Neural progenitor cell (in vitro differentiated cells): ENCODE data around the gene RARA. TPM values are rescaled to one million over a fixed set of nuclear protein-coding genes. Genes with fewer than 3 reads are reported as not detected.
A peak's percentile ranks its signal among the peaks of the same experiment; 100 is the strongest.

Experiments
- DNase-seq: peaks from one replicate; pipeline ENCODE4 v3.0.0-alpha.2; 2016; ENCODE audit warnings: low spot score
- H2AFZ ChIP-seq: fragments of 200-600 bp; sonication (generic); replicated peaks from 2 replicates; pipeline ENCODE4 v1.6.1; 2016; ENCODE audit warnings: antibody characterized with exemption
- H3F3A ChIP-seq: fragments of 200-600 bp; sonication (generic); 2 replicates; pipeline ENCODE4 v1.6.1; 2016; ENCODE audit warnings: antibody characterized with exemption, low read depth
- H3K27ac ChIP-seq: fragments of 200-600 bp; sonication (generic); 2 replicates; pipeline ENCODE4 v1.5.1; 2016; ENCODE audit warnings: mild to moderate bottlenecking
- H3K27me3 ChIP-seq: fragments of 200-600 bp; sonication (generic); 2 replicates; pipeline ENCODE4 v1.6.1; 2016; ENCODE audit warnings: mild to moderate bottlenecking, moderate library complexity
- H3K36me3 ChIP-seq: fragments of 200-600 bp; sonication (generic); 2 replicates; pipeline ENCODE4 v1.5.1; 2016
- H3K4me1 ChIP-seq: fragments of 200-600 bp; sonication (generic); 2 replicates; pipeline ENCODE4 v1.6.1; 2016; ENCODE audit warnings: mixed run types
- H3K4me2 ChIP-seq: fragments of 200-600 bp; sonication (generic); 2 replicates; pipeline ENCODE4 v1.6.1; 2016
- H3K4me3 ChIP-seq: fragments of 200-600 bp; sonication (generic); 2 replicates; pipeline ENCODE4 v1.5.1; 2016
- H3K79me2 ChIP-seq: fragments of 200-600 bp; sonication (generic); 2 replicates; pipeline ENCODE4 v1.6.1; 2016; ENCODE audit warnings: low read depth
- H3K9ac ChIP-seq: fragments of 200-600 bp; sonication (generic); 2 replicates; pipeline ENCODE4 v1.6.1; 2016
- H3K9me3 ChIP-seq: fragments of 200-600 bp; sonication (generic); 2 replicates; pipeline ENCODE4 v1.5.1; 2016; ENCODE audit warnings: low read depth
- H4K20me1 ChIP-seq: fragments of 200-600 bp; sonication (generic); 2 replicates; pipeline ENCODE4 v1.6.1; 2016; ENCODE audit warnings: low read depth
- H3K27ac Mint-ChIP-seq: 3 replicates; pipeline ENCODE4 v1.8.0; 2021; ENCODE audit warnings: mixed read lengths
- H3K27me3 Mint-ChIP-seq: 2 replicates; pipeline ENCODE4 v1.8.0; 2022; ENCODE audit warnings: low read depth, mild to moderate bottlenecking, inconsistent platforms, moderate library complexity, mixed read lengths; ENCODE audit not compliant: insufficient read depth
- H3K36me3 Mint-ChIP-seq: 3 replicates; pipeline ENCODE4 v1.8.0; 2021; ENCODE audit warnings: mixed read lengths
- H3K4me1 Mint-ChIP-seq: 3 replicates; pipeline ENCODE4 v1.8.0; 2021; ENCODE audit warnings: mixed read lengths
- H3K4me3 Mint-ChIP-seq: 3 replicates; pipeline ENCODE4 v1.8.0; 2021; ENCODE audit warnings: mild to moderate bottlenecking, moderate library complexity, mixed read lengths
- H3K9me3 Mint-ChIP-seq: 3 replicates; pipeline ENCODE4 v1.8.0; 2020; ENCODE audit warnings: mixed read lengths
- EZH2 ChIP-seq: fragments of 200-600 bp; sonication (generic); IDR thresholded peaks from 2 replicates; pipeline ENCODE4 v1.6.1; 2017; ENCODE audit warnings: antibody characterized with exemption, mild to moderate bottlenecking, moderate library complexity
- EZH2phosphoT487 ChIP-seq: fragments of 200-600 bp; sonication (generic); IDR thresholded peaks from 2 replicates; pipeline ENCODE4 v1.6.1; 2017; ENCODE audit warnings: antibody characterized with exemption
- total RNA-seq: library from RNA; depleted of rRNA; stranded (reverse); fragments of >200 nt; gene quantifications from 2 replicates; pipeline ENCODE4 v1.2.3, GENCODE V29; 2015; ENCODE audit warnings: low replicate concordance
- TF ChIP-seq, protein P1 (sequence below): fragments of 200-600 bp; sonication (generic); IDR thresholded peaks from 2 replicates; pipeline ENCODE4 v1.5.1; 2017; ENCODE audit warnings: antibody characterized with exemption, mild to moderate bottlenecking

Gene RARA
- total RNA-seq, 1 donor from 2014 or later, result 9.0 TPM

DNA sequence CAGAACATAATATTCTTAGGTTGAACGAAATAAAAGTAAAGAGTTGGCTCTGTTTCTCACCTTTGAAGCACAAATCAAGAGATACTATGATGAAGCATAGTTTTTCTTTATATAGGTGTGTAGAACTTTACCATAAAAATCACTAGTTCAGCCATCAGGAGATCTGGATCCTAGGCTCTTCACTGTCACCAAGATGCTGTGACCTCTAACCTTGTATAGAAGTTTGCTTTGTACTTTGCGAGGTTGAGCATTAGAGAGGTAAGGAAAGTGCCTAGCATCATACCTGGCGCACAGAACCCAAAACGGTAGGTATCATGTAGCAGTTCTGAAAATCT, 21.9 kb upstream of the RARA start:
- Histone ChIP-seq H2AFZ (peak overlapping the region; percentile 70), H4K20me1 (peaks cover 9% of the 10 kb centered on the region), H3K27me3 (no peaks in the 10 kb centered on the region), H3K36me3 (peaks cover 3% of the 10 kb centered on the region), H3K4me3 (peak overlapping the region; percentile 33), H3K79me2 (peaks cover 43% of the 10 kb centered on the region), H3F3A (peaks cover 21% of the 10 kb centered on the region), H3K9ac (no peak overlapping the region), H3K4me1 (peaks cover 5% of the 10 kb centered on the region), H3K9me3 (no peaks in the 10 kb centered on the region), H3K4me2 (peak overlapping the region; percentile 64), H3K27ac (no peak overlapping the region)
- Mint-ChIP-seq H3K9me3 (no peaks in the 10 kb centered on the region), H3K27me3 (peaks cover 5% of the 10 kb centered on the region), H3K27ac (no peak overlapping the region), H3K4me3 (peak overlapping the region; percentile 99), H3K36me3 (peaks cover 4% of the 10 kb centered on the region), H3K4me1 (peaks cover 25% of the 10 kb centered on the region)
- DNase-seq, result no peak
- TF ChIP-seq, protein P1, sequence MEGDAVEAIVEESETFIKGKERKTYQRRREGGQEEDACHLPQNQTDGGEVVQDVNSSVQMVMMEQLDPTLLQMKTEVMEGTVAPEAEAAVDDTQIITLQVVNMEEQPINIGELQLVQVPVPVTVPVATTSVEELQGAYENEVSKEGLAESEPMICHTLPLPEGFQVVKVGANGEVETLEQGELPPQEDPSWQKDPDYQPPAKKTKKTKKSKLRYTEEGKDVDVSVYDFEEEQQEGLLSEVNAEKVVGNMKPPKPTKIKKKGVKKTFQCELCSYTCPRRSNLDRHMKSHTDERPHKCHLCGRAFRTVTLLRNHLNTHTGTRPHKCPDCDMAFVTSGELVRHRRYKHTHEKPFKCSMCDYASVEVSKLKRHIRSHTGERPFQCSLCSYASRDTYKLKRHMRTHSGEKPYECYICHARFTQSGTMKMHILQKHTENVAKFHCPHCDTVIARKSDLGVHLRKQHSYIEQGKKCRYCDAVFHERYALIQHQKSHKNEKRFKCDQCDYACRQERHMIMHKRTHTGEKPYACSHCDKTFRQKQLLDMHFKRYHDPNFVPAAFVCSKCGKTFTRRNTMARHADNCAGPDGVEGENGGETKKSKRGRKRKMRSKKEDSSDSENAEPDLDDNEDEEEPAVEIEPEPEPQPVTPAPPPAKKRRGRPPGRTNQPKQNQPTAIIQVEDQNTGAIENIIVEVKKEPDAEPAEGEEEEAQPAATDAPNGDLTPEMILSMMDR, result no peak
- no peak for TF ChIP-seq EZH2phosphoT487
- no peak for TF ChIP-seq EZH2

DNA sequence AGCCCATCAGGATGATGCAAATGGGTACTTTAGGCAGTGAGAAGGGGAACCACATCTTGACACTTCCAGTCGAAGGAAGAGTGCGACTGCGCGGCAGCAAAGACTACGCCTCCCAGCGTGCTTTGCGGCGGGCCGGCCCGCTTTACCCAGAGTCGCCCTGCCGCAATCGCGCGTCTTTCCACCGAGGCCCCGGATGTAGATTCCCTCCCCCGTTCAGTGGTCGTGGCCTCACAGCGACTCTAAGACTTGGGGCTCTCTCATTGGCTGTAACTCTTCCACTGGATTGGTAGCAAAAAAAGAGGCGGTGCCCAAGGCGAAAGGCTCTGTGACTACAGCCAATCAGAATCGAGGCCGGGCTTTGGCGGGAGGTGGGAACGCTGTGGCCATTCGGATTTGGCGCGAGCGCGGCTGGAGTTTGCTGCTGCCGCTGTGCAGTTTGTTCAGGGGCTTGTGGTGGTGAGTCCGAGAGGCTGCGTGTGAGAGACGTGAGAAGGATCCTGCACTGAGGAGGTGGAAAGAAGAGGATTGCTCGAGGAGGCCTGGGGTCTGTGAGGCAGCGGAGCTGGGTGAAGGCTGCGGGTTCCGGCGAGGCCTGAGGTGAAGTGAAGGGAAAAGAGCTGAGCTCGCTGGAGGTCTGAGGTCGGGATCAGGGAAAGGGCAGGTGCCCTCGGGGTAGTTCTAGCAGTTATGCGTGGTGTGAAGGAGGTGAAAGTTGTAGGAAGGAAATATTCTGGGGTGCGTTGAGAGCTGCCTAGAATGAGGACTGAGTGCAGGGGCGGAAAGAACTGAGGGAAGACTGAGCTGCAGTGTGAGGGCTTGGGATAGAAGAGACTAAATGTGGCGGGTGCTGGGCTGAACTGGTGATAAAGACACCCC, 21.2 kb upstream of the RARA start, which contains the start of gene CDC6:
Gene CDC6 (plus strand): TSS at position 386 of the 876 bp plus-strand sequence. CDS start 1,542 bp downstream, outside the sequence.
- Histone ChIP-seq H4K20me1 (peaks cover 9% of the 10 kb centered on the region), H3K27ac (peak within 1 kb of the TSS; percentile 78), H3F3A (peaks cover 23% of the 10 kb centered on the region), H3K36me3 (peaks cover 3% of the 10 kb centered on the region), H3K9me3 (no peaks in the 10 kb centered on the region), H3K27me3 (no peaks in the 10 kb centered on the region), H2AFZ (peak within 1 kb of the TSS; percentile 86), H3K79me2 (peaks cover 44% of the 10 kb centered on the region), H3K9ac (peak within 1 kb of the TSS; percentile 89), H3K4me3 (peak within 1 kb of the TSS; percentile 87), H3K4me1 (peaks cover 5% of the 10 kb centered on the region), H3K4me2 (peak within 1 kb of the TSS; percentile 84)
- Mint-ChIP-seq H3K4me3 (peak within 1 kb of the TSS; percentile 99), H3K27me3 (peaks cover 5% of the 10 kb centered on the region), H3K27ac (peak within 1 kb of the TSS; percentile 92), H3K4me1 (peaks cover 25% of the 10 kb centered on the region), H3K36me3 (peaks cover 4% of the 10 kb centered on the region), H3K9me3 (no peaks in the 10 kb centered on the region)
- TF ChIP-seq EZH2phosphoT487 (no peak), EZH2 (no peak)
- TF ChIP-seq, protein P1, result no peak
- peak; percentile 99 for DNase-seq

DNA sequence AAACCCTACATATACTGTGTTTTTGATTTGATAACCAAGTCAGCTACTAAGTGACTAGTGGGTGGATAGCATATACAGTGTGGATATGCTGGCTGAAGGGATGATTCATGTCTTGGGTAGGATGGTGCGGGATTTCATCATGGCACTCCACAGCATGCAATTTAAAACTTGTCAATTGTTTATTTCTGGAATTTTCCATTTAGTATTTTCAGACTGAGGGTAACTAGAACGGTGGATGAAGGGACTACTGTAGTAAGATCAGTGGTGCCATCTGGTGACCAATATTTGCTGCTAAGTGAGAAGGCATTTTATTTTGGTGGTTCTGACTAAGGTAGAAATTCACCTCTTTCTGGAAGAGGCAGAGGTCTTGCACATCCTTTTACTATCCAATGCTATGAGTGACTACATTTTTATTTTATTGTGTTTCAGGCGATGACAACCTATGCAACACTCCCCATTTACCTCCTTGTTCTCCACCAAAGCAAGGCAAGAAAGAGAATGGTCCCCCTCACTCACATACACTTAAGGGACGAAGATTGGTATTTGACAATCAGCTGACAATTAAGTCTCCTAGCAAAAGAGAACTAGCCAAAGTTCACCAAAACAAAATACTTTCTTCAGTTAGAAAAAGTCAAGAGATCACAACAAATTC, 18.2 kb upstream of the RARA start:
- H3K36me3 Mint-ChIP-seq, result peaks cover 15% of the 10 kb centered on the region
- no peak overlapping the region for H3K4me3 Mint-ChIP-seq
- peaks cover 32% of the 10 kb centered on the region for H3K4me1 Mint-ChIP-seq
- DNase-seq, result peak; percentile 70
- H3K9me3 ChIP-seq, result no peaks in the 10 kb centered on the region
- no peaks in the 10 kb centered on the region for H3K9me3 Mint-ChIP-seq
- H4K20me1 ChIP-seq, result peaks cover 23% of the 10 kb centered on the region
- H3K9ac ChIP-seq, result no peak overlapping the region
- H3K27me3 Mint-ChIP-seq, result peaks cover 5% of the 10 kb centered on the region
- no peak for TF ChIP-seq EZH2phosphoT487
- TF ChIP-seq, protein P1, result peak; percentile 58
- no peak overlapping the region for H3K27ac ChIP-seq
- no peak overlapping the region for H3K4me3 ChIP-seq
- no peaks in the 10 kb centered on the region for H3K27me3 ChIP-seq
- H3F3A ChIP-seq, result peaks cover 53% of the 10 kb centered on the region
- peaks cover 16% of the 10 kb centered on the region for H3K36me3 ChIP-seq
- H3K27ac Mint-ChIP-seq, result no peak overlapping the region
- peaks cover 44% of the 10 kb centered on the region for H3K79me2 ChIP-seq
- H2AFZ ChIP-seq, result no peak overlapping the region
- H3K4me2 ChIP-seq, result peak overlapping the region; percentile 20
- H3K4me1 ChIP-seq, result peaks cover 13% of the 10 kb centered on the region
